HG03045 (cell line): ENCODE data around the gene TXNRD1.
"Not testable (repeated sequence)": the region's sequence is repeated elsewhere in the genome, so short reads cannot be mapped to it uniquely, and the experiment has no call there.

Experiments
- ATAC-seq: cut with Tn5 transposase; IDR thresholded peaks from one replicate; pipeline ENCODE4 v1.9.1; 2021; ENCODE audit warnings: mild to moderate bottlenecking, moderate library complexity; ENCODE audit not compliant: unreplicated experiment

TXNRD1 gene

GRCh38 chr12:104215638-104216297, at the start of gene TXNRD1:
TXNRD1 (plus strand) TSS chr12:104215779; CDS start chr12:104215803, 24 bp downstream.
- peak; percentile 90 for ATAC-seq

GRCh38 chr12:104165801-104166200, 49.8 kb upstream of the TXNRD1 start:
- no peak for ATAC-seq

DNA sequence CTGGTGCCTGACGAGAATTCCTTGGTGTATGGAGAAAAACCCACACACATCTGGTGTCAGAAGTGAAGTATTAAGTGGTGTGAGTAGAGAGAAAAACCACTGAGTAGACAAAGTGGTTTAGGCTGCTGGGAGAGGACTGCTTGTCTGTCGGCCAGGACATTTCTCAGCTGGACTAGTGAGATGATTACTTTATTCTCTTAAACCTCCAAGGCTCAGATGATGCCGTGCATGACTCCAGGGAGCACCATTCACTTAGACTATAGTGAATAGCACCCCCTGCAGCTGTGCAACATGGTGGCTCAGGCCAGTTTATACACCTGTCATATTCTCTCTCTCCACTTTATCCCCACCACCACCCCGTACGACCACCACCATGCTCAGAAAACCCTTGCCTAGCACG, 49.1 kb upstream of the TXNRD1 start:
- ATAC-seq, result no peak

GRCh38 chr12:104167519-104168458, 47.8 kb upstream of the TXNRD1 start:
- no peak for ATAC-seq

DNA sequence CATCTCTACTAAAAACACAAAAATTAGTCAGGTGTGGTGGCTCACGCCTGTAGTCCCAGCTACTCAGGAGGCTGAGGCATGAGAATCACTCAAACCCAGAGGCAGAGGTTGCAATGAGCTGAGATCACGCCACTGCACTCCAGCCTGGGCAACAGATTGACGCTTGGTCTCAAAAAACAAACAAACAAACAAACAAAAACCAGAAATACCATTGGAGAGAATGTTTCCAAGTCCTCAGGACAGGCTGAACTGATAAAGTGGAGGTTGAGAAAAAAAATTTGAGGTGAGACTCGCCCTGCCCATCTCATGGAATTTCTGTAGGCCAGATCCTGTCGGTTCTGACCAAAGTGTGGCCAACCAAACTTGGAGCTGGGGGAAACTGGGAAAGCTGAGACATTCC, 47.0 kb upstream of the TXNRD1 start:
- no peak for ATAC-seq

DNA sequence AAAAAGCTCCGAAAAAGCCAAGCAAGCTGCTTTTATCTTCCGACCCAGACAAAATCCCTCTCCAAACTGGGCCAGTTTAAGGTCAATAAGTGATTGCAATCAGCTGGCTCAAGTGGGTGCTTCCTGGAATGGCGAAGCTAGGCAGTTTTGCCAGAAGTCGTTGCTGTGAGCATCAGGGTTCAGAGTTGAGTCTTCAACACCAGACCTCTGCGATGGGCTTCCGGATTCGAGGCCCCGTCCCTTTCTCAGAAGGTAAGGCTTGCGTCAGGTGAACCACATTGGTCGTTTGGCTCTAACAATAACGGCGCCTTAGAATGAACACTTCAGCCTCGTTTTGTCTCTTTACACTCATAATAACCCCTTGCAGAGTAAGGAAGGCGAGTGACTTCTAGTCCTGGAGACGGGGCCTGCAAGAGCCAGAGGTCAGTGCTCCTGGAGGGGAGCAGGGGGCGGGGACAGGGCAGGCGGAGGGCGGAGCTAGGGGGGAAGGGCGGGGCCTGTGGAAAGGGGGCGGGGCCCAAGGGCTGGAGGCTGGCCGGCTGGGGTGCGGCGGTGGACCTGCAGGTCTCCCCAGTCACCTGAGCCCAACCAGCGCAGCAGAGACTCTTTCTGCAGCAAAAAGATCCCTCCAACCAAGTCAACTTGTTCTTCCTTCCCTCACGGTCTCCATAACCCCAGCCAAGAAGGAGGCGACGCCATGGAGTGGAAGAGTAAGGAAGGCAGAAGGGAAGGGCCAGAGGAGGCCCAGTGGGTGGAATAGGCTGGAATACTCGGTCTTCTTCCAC, 43.6 kb upstream of the TXNRD1 start:
- no peak for ATAC-seq

DNA sequence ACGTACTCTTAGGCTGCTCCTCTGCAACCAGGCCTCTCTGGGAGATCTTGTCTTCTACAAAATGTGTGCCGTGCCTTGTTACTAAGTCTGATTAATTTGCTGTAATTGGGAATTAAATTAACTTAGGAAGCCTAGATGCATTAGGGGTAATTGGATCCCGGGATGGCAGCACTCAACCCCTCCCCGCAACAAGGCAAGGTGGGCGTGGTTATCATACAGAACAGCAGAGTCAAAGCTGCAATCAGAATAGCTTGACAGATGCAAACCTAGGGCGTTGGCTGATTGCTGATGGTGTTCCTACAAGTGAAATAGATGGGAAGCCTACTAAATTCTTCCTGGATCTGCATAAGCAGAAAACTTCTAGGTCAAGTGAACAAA, 43.0 kb upstream of the TXNRD1 start:
- ATAC-seq, result no peak

DNA sequence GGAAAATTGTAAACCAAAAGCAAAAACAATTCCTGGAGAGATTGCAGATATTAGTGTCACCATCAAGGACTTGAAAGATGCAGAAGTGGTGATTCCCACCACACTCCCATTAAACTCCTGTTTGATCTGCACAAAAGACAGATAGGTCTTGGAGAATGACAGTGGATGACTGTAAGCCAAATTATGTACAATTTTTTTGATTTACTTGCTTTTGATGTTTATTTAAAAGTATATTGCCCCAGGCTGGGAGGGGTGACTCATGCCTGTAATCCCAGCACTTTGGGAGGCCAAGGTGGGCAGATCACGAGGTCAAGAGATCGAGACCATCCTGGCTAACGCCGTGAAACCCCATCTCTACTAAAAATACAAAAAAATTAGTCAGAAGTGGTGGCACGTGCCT, 41.8 kb upstream of the TXNRD1 start:
- not testable (repeated sequence) for ATAC-seq

DNA sequence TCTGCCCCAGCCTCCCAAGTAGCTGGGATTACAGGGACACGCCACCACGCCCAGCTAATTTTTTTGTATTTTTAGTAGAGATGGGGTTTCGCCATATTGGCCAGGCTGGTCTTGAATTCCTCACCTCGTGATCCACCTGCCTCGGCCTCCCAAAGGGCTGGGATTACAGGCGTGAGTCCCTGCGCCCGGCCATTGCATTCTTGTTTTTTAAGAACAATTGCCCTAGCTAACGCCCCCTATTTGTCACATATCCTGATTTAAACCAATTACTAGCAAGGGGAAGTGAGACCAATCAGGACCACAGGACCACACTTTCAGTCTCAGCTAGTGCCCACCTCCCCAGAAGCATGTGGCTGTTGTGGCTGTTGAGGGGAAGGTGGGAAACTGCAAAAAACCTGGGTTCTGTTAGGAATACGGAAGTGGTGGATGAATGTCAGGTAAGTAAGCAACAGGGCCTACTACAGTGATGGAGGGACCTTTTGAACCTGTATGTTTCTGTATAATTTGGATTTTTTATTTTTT, 39.8 kb upstream of the TXNRD1 start:
- ATAC-seq, result no peak

- no peak for ATAC-seq
These were observed 38.3 kb upstream of the TXNRD1 start for GRCh38 chr12:104177336-104177662.

GRCh38 chr12:104177663-104178501, 37.7 kb upstream of the TXNRD1 start:
- ATAC-seq, result no peak

- no peak for ATAC-seq
These were observed 35.2 kb upstream of the TXNRD1 start for GRCh38 chr12:104180374-104180773.

DNA sequence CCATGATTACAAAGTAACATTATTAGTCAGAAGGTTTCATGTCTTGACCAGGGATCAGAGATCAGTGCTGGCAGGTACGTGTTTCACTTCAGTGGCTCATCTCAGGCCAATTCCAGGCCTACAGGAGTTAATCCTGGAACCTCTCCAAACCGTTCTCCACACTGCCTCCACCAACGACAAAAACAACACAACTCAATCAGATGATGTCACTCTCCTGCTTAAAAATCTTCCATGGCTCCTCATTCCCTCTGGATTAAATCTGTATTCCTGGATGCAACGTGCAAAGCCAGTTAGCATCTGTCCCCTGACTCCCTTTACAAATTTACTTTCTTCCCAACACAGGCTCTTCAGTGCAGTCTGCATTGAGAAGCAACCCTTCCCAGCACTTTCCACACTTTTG, 34.3 kb upstream of the TXNRD1 start:
- ATAC-seq, result no peak

DNA sequence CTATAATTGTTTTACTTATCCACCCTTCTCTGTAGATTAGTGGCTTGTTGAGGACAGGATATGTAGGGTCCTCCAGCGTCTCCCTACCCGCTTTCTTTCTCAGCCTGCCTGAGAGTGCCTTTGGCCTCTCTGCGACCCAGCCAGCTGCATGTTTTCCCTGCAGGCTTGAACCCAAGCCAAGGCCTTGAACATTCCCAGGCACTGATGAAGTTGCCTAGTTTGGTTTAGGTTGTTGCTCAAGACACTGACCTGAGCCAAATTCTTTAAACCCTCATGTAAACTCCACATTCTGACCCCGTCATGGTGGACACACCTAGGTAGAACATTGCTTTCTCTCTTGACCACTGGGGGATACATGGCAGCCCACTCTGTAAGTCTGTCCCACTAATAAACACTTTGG, 33.4 kb upstream of the TXNRD1 start:
- no peak for ATAC-seq

DNA sequence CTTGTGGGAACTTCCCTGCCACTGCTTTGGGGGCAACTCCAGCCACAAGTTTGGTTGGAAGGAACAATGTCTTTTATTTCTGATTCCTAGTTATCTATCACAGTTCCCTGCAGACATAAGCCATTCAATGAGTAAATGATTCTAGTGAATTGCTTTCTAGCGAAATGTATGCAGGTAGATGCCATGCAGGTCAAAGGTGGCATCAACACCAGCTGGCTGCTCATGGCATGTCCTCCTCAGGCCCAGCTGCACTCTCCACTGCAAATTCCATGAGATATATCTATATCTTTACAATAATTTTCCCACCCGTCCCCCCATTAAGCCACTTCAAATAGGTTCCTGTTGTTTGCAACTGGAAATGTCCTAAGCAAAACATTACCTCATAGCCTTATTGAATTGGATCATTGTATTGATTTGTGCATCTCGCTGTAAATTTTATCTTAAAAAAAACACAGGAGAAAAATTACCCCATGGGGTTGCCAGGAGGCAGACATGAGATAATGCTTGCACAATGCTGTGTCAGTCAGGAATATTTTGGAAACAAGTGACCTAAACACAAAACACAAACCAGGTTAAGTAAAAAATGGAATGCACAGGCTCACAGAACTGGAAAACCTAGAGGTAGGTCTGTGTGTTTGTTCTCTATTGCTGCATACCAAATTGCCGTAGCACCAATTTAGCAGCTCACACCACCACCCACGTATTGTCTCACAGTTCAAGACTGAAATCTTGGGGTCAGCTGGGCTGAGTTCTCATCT, 32.8 kb upstream of the TXNRD1 start:
- ATAC-seq, result no peak

GRCh38 chr12:104183443-104183842, 32.1 kb upstream of the TXNRD1 start:
- ATAC-seq, result no peak

DNA sequence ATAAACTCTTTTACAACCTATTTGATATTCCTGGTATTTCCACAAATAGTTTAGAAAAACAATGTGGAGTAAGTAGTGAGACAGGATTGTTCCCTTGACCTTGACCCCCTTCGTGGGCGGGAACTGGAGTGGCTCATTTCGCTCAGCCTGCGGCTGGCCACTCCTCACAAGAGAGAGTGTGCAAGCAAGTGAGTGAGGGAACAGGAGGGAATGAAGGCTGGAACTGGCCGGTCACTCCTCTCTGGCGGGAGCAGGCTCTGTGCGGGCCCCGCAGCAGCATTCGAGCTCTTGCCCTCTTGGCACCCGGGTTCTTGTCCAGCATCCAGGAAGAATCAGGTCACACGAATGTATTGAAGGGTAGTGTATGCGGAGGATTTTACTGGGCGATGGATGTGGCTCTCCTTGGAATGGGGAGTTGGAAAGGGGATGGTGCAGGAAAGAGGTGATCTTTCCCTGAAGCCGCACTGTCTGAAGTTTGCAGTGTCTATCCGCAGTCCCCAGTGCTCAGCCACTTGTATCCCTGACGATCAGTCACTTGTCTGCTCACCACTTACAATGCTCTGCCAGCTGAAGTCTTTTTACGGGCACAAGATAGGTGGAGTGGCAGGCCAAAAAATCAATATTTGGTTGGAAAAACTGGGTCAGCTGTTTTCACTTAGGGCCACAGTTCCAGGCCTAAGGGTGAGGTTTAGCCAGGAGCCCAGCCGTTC, 28.0 kb upstream of the TXNRD1 start:
- no peak for ATAC-seq

- ATAC-seq, result no peak
These were observed 27.0 kb upstream of the TXNRD1 start for GRCh38 chr12:104188534-104188933.

DNA sequence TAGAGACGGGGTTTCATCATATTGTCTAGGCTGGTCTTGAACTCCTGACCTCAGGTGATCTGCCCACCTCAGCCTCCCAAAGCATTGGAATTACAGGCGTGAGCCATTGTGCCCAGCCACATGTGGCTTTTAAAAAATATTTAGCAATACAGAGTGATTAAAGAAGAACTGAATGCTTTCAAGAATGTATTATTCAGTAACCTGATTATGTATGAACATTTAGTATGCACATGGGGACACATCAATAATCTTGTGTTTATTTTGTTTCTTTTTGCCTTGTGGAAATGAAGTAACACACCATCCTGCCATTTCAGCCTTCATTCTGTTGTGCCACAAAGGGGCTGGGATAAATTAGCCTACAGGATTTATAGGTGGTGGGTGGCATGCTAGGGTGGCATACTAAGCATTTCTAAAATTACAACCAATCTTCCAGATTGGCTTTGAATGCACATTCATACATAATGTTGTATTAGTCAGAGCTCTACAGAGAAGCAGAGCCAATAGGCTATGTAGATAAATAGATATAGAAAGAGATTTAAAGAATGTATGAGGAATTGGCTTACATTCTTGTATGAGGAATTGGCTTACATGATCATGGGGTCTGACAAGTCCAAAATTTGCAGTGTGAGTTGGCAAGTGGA, 25.5 kb upstream of the TXNRD1 start:
- no peak for ATAC-seq
